SU-DHL-6 (cell line): ENCODE results near the gene CERKL.

Experiments used
- EZH2phosphoT487 ChIP-seq: fragments of 200-600 bp; sonication (generic), shearing (Covaris generic); conservative IDR thresholded peaks from 2 replicates; pipeline ENCODE4 v1.6.1; 2018; ENCODE audit warnings: mild to moderate bottlenecking, antibody characterized with exemption, low read length, moderate library complexity, mixed read lengths
- TF ChIP-seq, protein P1 (sequence below): fragments of 200-600 bp; sonication (generic); IDR thresholded peaks from one replicate; pipeline ENCODE4 v1.5.1; 2017; ENCODE audit warnings: antibody characterized with exemption, mild to moderate bottlenecking, low read length, moderate library complexity; ENCODE audit not compliant: insufficient read depth, poor library complexity, severe bottlenecking

DNA sequence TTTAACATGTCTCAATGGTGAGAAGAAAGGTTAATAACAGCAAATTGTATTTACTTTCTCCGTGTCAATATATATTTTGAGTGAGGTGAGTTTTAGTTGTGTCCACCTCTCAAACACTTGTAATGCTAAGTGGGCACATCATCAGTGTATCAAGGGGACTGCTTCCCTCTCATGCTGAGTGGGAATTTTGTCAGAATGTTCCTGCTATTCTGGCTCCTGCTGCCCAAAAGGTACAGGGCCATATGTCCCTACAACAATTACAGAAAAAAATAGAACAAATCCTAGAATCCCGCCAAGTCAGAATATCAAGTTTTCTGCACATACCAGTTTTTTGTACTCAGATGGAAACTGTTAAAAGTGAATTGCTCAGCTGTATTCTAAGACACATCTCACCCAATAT, 5.4 kb upstream of the CERKL start:
- TF ChIP-seq, protein P1, sequence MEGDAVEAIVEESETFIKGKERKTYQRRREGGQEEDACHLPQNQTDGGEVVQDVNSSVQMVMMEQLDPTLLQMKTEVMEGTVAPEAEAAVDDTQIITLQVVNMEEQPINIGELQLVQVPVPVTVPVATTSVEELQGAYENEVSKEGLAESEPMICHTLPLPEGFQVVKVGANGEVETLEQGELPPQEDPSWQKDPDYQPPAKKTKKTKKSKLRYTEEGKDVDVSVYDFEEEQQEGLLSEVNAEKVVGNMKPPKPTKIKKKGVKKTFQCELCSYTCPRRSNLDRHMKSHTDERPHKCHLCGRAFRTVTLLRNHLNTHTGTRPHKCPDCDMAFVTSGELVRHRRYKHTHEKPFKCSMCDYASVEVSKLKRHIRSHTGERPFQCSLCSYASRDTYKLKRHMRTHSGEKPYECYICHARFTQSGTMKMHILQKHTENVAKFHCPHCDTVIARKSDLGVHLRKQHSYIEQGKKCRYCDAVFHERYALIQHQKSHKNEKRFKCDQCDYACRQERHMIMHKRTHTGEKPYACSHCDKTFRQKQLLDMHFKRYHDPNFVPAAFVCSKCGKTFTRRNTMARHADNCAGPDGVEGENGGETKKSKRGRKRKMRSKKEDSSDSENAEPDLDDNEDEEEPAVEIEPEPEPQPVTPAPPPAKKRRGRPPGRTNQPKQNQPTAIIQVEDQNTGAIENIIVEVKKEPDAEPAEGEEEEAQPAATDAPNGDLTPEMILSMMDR, result no peak
- no peak for TF ChIP-seq EZH2phosphoT487
